Measurements from ENCODE around the gene SBSN. TPM values are rescaled to one million over a fixed set of nuclear protein-coding genes. Genes with fewer than 3 reads are reported as not detected.
A peak's percentile ranks its signal among the peaks of the same experiment; 100 is the strongest.

SBSN gene, protein sequence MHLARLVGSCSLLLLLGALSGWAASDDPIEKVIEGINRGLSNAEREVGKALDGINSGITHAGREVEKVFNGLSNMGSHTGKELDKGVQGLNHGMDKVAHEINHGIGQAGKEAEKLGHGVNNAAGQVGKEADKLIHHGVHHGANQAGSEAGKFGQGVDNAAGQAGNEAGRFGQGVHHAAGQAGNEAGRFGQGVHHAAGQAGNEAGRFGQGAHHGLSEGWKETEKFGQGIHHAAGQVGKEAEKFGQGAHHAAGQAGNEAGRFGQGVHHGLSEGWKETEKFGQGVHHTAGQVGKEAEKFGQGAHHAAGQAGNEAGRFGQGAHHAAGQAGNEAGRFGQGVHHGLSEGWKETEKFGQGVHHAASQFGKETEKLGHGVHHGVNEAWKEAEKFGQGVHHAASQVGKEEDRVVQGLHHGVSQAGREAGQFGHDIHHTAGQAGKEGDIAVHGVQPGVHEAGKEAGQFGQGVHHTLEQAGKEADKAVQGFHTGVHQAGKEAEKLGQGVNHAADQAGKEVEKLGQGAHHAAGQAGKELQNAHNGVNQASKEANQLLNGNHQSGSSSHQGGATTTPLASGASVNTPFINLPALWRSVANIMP
- total RNA-seq (2022) (not detected in 2 replicates), Bru-seq, nascent RNA (percentile 11 among the genes with signal in this experiment), BruChase-seq, experiment 1, labeled RNA remaining after a 6-hour chase (percentile 42 among the genes with signal in this experiment), BruChase-seq, experiment 2, labeled RNA remaining after a 2-hour chase (percentile 32 among the genes with signal in this experiment)
- long read RNA-seq: 0 reads

DNA sequence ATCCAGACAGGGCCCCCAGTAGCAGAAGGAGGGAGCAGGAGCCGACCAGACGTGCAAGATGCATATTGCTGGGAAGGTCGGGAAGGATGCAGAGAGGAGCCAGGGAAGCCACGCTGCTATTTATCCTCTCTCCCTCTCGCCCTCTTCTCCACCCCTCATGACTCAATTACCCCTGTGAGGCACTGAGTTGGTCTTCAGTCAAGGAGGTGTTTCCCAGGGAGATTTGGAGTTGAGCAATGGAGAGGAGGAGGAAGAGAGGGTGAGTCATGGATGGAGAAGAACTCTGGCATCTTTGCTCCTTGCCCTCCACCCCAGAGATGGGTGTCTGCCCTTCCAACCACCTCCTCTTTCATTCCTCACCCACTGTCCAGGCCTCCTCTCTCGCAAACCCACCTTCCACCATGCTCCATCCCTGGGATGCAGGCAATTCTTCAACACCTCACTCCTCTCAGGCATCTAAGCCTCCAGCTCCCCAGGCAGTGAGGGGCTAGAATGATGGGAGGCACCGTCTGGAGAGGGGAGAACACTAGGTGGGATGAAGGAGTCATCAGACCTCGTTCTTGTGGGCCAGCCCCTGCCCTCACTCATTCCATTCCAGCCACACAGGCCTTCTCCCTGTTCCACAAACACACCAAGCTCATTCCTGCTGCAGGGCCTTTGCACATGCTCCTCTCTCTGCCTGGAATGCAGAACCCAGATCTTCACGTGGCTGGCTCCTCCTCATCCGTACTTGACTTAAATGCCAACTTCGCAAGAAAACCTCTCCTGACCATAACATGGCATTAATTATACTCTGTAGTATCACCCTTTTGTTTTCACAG is at the start of gene SBSN:
Gene SBSN, minus strand, starts transcription at position 94 of the 821 bp plus-strand sequence. Its CDS starts 30 bp downstream, at position 64.
- intact Hi-C loops (cut with micrococcal nuclease; ENCODE audit: unreplicated experiment): no loop called here
- H3K27me3 Mint-ChIP-seq (ENCODE audit: unreplicated experiment): peaks cover 92% of the 10 kb centered on the region
- CTCF ChIA-PET: interaction anchor here (3.3 kb wide), 1 partner anchor 18 kb away, joined by 14 read pairs; no protein-coding TSS in a partner anchor
- DNase-seq: no peak
- no peaks in the 10 kb centered on the region for H3K4me1 Mint-ChIP-seq (ENCODE audit: low read depth, unreplicated experiment)
- H3K36me3 Mint-ChIP-seq (ENCODE audit: insufficient read depth, unreplicated experiment): peaks cover 6% of the 10 kb centered on the region
- no peaks in the 10 kb centered on the region for H3K9me3 Mint-ChIP-seq (ENCODE audit: low read depth, unreplicated experiment)
- TF ChIP-seq, protein P1, sequence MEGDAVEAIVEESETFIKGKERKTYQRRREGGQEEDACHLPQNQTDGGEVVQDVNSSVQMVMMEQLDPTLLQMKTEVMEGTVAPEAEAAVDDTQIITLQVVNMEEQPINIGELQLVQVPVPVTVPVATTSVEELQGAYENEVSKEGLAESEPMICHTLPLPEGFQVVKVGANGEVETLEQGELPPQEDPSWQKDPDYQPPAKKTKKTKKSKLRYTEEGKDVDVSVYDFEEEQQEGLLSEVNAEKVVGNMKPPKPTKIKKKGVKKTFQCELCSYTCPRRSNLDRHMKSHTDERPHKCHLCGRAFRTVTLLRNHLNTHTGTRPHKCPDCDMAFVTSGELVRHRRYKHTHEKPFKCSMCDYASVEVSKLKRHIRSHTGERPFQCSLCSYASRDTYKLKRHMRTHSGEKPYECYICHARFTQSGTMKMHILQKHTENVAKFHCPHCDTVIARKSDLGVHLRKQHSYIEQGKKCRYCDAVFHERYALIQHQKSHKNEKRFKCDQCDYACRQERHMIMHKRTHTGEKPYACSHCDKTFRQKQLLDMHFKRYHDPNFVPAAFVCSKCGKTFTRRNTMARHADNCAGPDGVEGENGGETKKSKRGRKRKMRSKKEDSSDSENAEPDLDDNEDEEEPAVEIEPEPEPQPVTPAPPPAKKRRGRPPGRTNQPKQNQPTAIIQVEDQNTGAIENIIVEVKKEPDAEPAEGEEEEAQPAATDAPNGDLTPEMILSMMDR (IDR thresholded peaks at IDR 0.05; ENCODE audit: unreplicated experiment): no peak
- no peak within 1 kb of the TSS for H3K4me3 Mint-ChIP-seq (ENCODE audit: low read depth, unreplicated experiment)
- BruUV-seq (replicated peaks): no TSS peak
- no peak within 1 kb of the TSS for H3K27ac Mint-ChIP-seq (ENCODE audit: unreplicated experiment)

DNA sequence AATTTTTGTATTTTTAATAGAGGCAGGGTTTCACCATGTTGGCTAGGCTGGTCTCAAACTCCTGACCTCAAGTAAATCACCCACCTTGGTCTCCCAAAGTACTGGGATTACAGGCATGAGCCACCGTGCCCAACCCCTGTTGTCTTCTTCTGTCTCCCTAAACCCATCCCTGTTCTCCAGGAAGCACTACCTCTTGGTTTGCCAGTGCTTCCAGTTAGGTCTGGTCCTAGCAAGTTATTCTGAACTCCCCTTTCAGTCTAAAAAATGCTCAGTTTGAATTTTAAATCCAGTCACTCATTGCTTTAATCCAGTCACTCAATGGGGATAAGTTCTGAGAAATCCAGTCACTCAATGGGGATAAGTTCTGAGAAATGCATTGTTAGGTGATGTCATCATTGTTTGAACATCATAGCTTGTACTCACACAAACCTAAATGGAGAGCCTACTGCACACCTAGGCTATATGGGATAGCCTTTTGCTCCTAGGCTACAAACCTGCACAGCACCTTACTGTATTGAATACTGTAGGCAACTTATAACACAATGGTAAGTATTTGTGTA is 43.4 kb upstream of the SBSN start:
- no peak for DNase-seq
- TF ChIP-seq, protein P1 (IDR thresholded peaks at IDR 0.05; ENCODE audit: unreplicated experiment): no peak
- peaks cover 8% of the 10 kb centered on the region for H3K9me3 Mint-ChIP-seq (ENCODE audit: low read depth, unreplicated experiment)
- intact Hi-C loops (cut with micrococcal nuclease; ENCODE audit: unreplicated experiment): no loop called here
- no peaks in the 10 kb centered on the region for H3K4me1 Mint-ChIP-seq (ENCODE audit: low read depth, unreplicated experiment)
- no peak overlapping the region for H3K4me3 Mint-ChIP-seq (ENCODE audit: low read depth, unreplicated experiment)
- BruUV-seq (replicated peaks): no TSS peak
- CTCF ChIA-PET: interaction anchor here (0.6 kb wide), 1 partner anchor 10 kb away, joined by 3 read pairs; no protein-coding TSS in a partner anchor
- H3K36me3 Mint-ChIP-seq (ENCODE audit: insufficient read depth, unreplicated experiment): no peaks in the 10 kb centered on the region
- peaks cover 85% of the 10 kb centered on the region for H3K27me3 Mint-ChIP-seq (ENCODE audit: unreplicated experiment)
- H3K27ac Mint-ChIP-seq (ENCODE audit: unreplicated experiment): no peak overlapping the region

DNA sequence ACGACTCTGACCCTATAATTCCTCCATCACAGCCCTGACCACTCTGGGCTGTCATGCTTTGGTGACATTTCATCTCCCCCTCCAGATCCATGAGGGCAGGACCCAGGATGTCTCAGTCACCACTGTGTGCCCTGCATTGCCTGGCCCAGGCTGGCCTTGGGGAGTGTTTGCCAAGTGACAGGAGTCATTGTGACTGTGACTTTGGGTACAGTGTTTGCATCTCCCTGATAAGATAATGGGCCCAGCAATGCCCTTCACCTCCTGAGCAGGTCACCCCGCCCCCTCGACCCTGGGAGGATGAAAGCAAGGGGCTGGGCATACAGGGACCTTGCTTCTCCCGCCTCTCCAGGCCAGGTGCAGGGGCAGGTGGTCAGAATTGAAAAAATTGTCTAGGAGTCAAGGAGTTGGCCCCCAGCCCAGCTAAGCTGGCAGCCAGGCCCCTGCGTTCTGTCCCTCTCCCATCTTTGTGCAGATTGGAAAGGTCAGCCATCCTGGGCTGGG is 41.2 kb upstream of the SBSN start:
- Mint-ChIP-seq H3K4me3 (ENCODE audit: low read depth, unreplicated experiment) (no peak overlapping the region), H3K4me1 (ENCODE audit: low read depth, unreplicated experiment) (no peaks in the 10 kb centered on the region), H3K9me3 (ENCODE audit: low read depth, unreplicated experiment) (no peaks in the 10 kb centered on the region), H3K36me3 (ENCODE audit: insufficient read depth, unreplicated experiment) (no peaks in the 10 kb centered on the region), H3K27me3 (ENCODE audit: unreplicated experiment) (peaks cover 92% of the 10 kb centered on the region), H3K27ac (ENCODE audit: unreplicated experiment) (no peak overlapping the region)
- CTCF ChIA-PET: no interaction called here
- TF ChIP-seq, protein P1 (IDR thresholded peaks at IDR 0.05; ENCODE audit: unreplicated experiment): no peak
- intact Hi-C loops (cut with micrococcal nuclease; ENCODE audit: unreplicated experiment): no loop called here
- no peak for DNase-seq
- BruUV-seq (replicated peaks): no TSS peak

DNA sequence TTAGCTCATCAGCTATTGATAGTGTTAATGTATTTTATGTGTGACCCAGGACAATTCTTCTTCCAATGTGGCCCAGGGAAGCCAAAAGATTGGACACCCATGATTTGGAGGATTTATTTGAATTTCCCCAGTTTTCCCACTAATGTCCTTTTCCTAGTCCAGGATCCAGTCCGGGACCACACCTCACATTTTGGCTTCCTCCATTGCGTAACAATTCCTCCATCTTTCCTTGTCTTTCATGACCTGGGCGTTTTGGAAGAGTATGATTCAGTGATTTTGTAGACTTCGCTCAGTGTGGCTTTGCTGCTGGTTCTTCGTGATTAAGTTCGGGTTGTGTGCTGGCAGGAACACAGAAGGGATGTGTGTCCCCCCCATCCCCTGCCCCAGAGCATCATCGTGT is 38.6 kb upstream of the SBSN start:
- no peaks in the 10 kb centered on the region for H3K4me1 Mint-ChIP-seq (ENCODE audit: low read depth, unreplicated experiment)
- no peak for DNase-seq
- intact Hi-C loops (cut with micrococcal nuclease; ENCODE audit: unreplicated experiment): no loop called here
- no peaks in the 10 kb centered on the region for H3K9me3 Mint-ChIP-seq (ENCODE audit: low read depth, unreplicated experiment)
- no peaks in the 10 kb centered on the region for H3K36me3 Mint-ChIP-seq (ENCODE audit: insufficient read depth, unreplicated experiment)
- CTCF ChIA-PET: interaction anchor here (1.2 kb wide), 1 partner anchor 57 kb away, joined by 4 read pairs; no protein-coding TSS in a partner anchor
- no TSS peak for BruUV-seq (replicated peaks)
- H3K4me3 Mint-ChIP-seq (ENCODE audit: low read depth, unreplicated experiment): no peak overlapping the region
- peaks cover 88% of the 10 kb centered on the region for H3K27me3 Mint-ChIP-seq (ENCODE audit: unreplicated experiment)
- H3K27ac Mint-ChIP-seq (ENCODE audit: unreplicated experiment): no peak overlapping the region
- TF ChIP-seq, protein P1 (IDR thresholded peaks at IDR 0.05; ENCODE audit: unreplicated experiment): no peak

Measured in Calu3 (cell line).